Epithelial cell of prostate (primary cell): ENCODE data around the gene BECN2.

Experiments
- DNase-seq: peaks from one replicate; pipeline ENCODE4 v3.0.0-alpha.2; 2011; ENCODE audit warnings: low read depth, low spot score
- H3K27ac ChIP-seq: fragments of 450-650 bp; 2 replicates; pipeline ENCODE4 v1.5.1; 2017; ENCODE audit warnings: mild to moderate bottlenecking

BECN2 gene, protein sequence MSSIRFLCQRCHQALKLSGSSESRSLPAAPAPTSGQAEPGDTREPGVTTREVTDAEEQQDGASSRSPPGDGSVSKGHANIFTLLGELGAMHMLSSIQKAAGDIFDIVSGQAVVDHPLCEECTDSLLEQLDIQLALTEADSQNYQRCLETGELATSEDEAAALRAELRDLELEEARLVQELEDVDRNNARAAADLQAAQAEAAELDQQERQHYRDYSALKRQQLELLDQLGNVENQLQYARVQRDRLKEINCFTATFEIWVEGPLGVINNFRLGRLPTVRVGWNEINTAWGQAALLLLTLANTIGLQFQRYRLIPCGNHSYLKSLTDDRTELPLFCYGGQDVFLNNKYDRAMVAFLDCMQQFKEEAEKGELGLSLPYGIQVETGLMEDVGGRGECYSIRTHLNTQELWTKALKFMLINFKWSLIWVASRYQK

GRCh38 chr1:241957692-241958494 is at the start of gene BECN2:
Gene BECN2 (plus strand): TSS chr1:241957767. CDS start chr1:241957767, 0 bp downstream.
- no peak within 1 kb of the TSS for H3K27ac ChIP-seq
- no peak for DNase-seq

GRCh38 chr1:241916196-241916595 is 41.4 kb upstream of the BECN2 start:
- H3K27ac ChIP-seq, result no peak overlapping the region
- no peak for DNase-seq

GRCh38 chr1:241917487-241917886 is 40.1 kb upstream of the BECN2 start:
- DNase-seq, result no peak
- no peak overlapping the region for H3K27ac ChIP-seq

- no peak for DNase-seq
- H3K27ac ChIP-seq, result no peak overlapping the region
Observed at GRCh38 chr1:241918879-241919278, 38.7 kb upstream of the BECN2 start.

DNA sequence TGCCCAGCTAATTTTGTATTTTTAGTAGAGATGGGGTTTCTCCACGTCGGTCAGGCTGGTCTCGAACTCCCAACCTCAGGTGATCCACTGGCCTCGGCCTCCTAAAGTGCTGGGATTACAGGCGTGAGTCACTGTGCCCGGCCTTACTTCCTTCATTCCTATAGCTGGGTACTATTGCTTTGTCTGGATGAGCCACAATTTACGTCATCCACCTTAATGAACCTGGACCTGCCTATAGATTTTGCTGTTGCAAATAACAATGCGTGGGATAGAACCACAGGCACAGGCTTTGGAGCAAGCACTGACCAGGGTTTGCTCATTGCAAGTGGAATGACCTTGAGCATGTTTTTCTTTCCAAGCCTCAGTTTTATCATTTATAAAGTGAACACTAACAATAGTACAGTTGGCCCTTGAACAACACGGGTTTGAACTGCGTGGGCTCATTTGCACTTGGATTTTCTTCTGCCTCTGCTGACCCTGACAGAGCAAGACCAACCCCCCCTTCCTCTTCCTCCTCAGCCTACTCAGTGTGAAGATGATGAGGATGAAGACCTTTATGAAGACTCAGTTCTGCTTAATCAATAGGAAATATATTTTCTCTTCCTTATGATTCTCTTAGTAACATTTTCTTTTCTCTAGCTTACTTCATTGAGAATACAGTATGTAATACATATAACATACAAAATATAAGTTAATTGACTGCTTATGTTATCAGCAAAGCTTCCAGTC is 33.3 kb upstream of the BECN2 start:
- H3K27ac ChIP-seq, result no peak overlapping the region
- DNase-seq, result no peak

GRCh38 chr1:241926141-241926540 is 31.4 kb upstream of the BECN2 start:
- no peak overlapping the region for H3K27ac ChIP-seq
- no peak for DNase-seq

DNA sequence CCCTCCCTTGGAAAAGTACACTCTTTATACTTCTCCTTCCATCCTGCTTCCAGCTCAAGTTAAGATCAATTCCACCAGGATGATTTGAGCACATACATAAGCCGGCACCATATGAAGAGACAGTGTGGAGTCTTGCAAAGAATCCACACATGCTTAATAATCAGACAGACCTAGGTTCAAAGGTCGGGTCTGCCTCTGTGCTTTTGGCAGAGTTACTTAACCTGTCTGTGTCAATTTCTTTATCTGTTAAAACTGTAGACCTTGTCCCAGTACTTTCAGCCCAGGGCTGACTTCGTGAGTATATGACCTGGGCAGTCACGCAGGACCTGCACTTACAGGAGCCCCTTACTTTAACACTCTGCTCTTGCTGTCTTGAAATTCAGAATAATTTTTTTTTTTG is 30.2 kb upstream of the BECN2 start:
- no peak for DNase-seq
- H3K27ac ChIP-seq, result no peak overlapping the region

- H3K27ac ChIP-seq, result no peak overlapping the region
- DNase-seq, result no peak
Observed at GRCh38 chr1:241932845-241933244, 24.7 kb upstream of the BECN2 start.

GRCh38 chr1:241934201-241934848 is 23.2 kb upstream of the BECN2 start:
- H3K27ac ChIP-seq, result no peak overlapping the region
- DNase-seq, result no peak

GRCh38 chr1:241934866-241935265 is 22.7 kb upstream of the BECN2 start:
- H3K27ac ChIP-seq, result no peak overlapping the region
- no peak for DNase-seq

- no peak for DNase-seq
- no peak overlapping the region for H3K27ac ChIP-seq
Observed at GRCh38 chr1:241939798-241940197, 17.8 kb upstream of the BECN2 start.

DNA sequence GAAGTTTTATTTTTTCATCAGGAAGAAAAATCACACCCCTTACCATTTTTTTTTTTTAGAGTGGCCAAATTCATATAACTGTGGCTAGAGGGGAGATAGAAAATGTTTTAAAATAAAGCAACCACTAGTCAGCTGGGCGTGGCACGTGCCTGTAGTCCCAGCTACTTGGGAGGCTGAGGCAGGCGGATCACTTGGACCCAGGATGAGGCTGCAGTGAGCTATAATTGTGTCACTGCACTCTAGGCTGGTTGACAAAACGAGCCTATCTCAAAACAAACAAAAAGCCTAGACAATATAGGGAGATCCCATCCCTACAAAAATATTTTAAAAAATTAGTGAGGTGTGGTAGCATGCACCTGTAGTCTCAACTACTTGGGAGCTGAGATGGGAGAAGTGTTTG is 14.8 kb upstream of the BECN2 start:
- DNase-seq, result no peak
- no peak overlapping the region for H3K27ac ChIP-seq

- H3K27ac ChIP-seq, result no peak overlapping the region
- no peak for DNase-seq
Observed at GRCh38 chr1:241944300-241944699, 13.3 kb upstream of the BECN2 start.

- H3K27ac ChIP-seq, result no peak overlapping the region
- DNase-seq, result no peak
Observed at GRCh38 chr1:241947354-241947753, 10.2 kb upstream of the BECN2 start.

GRCh38 chr1:241950390-241950789 is 7.2 kb upstream of the BECN2 start:
- no peak for DNase-seq
- H3K27ac ChIP-seq, result no peak overlapping the region

DNA sequence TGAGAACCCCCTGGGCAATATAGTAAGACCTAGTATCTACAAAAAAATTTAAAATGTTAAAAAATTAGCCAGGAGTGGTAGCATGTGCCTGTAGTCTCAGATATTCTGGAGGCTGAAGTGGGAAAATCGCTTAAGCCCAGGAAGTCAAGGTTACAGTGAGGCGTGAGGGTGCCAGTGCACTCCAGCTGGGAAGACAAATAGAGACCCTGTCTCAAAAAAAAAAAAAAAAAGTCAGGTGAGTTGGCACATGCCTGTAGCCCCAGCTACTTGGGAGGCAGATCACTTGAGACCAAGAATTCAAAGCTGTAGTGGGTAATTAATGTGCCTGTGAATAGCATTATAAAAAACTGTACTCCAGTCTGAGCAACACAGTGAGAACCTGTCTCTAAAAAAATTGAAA is 4.6 kb downstream of the BECN2 start:
- no peak for DNase-seq
- H3K27ac ChIP-seq, result no peak overlapping the region

- no peak for DNase-seq
- H3K27ac ChIP-seq, result no peak overlapping the region
Observed at GRCh38 chr1:241963722-241964121, 6.2 kb downstream of the BECN2 start.

GRCh38 chr1:241964550-241965282 is 7.1 kb downstream of the BECN2 start:
- DNase-seq, result no peak
- H3K27ac ChIP-seq, result no peak overlapping the region

DNA sequence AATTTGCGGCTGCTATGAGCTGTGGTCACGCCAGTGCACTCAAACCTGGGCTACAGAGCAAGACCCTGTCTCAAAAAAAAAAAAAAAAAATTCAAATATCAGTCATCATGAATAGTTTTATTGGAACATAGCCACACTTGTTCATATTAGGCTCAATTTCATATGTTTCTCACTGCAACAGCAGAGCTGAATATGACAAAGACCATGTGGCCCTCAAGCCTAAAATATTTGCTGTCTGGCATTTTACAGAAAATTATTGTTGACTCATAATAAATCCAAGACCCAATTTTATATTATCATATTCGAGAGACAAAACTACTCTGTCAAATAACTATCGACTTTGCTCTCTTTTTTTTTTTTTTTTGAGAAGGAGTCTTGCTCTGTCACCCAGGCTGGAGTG is 11.0 kb downstream of the BECN2 start:
- no peak for DNase-seq
- H3K27ac ChIP-seq, result no peak overlapping the region
